K562 (cell line): ENCODE data around the gene NRG3. TPM values are rescaled to one million over a fixed set of nuclear protein-coding genes. Genes with fewer than 3 reads are reported as not detected.

Experiments used
- BRD4 ChIP-seq: fragments of 200-600 bp; sonication (generic); IDR thresholded peaks from 2 replicates; pipeline ENCODE4 v1.6.1; 2017; ENCODE audit warnings: inconsistent platforms
- EHMT2 ChIP-seq: fragments of 450-650 bp; IDR thresholded peaks from 2 replicates; pipeline ENCODE4 v1.6.1; 2018; ENCODE audit warnings: antibody characterized with exemption
- HNRNPLL ChIP-seq: fragments of 200-400 bp; formaldehyde crosslinking; IDR thresholded peaks from 2 replicates; pipeline ENCODE4 v1.6.1; 2017; ENCODE audit warnings: low read length, low read depth, mild to moderate bottlenecking; ENCODE audit not compliant: poor library complexity, severe bottlenecking
- LEF1 ChIP-seq: fragments of 450-650 bp; IDR thresholded peaks from 2 replicates; pipeline ENCODE4 v1.6.1; 2016; ENCODE audit warnings: mild to moderate bottlenecking
- MCM3 ChIP-seq: fragments of 450-650 bp; IDR thresholded peaks from 2 replicates; pipeline ENCODE4 v1.6.1; 2016
- MYNN ChIP-seq, 2 experiments: sonication (generic); formaldehyde crosslinking in 1 of 2; IDR thresholded peaks; 2 replicates each; pipeline versions ENCODE4 v1.5.0 to v1.6.1; 2016 to 2020; ENCODE audit warnings: antibody characterized with exemption in 1 of 2, missing genetic modification reagents in 1 of 2
- SAP30 ChIP-seq: fragments of 200-600 bp; sonication (generic); IDR thresholded peaks from 2 replicates; pipeline ENCODE4 v1.6.1; 2012; ENCODE audit warnings: borderline replicate concordance, low read depth, mild to moderate bottlenecking, moderate library complexity, low read length, control low read depth, inconsistent platforms; ENCODE audit not compliant: insufficient read depth, poor library complexity, severe bottlenecking
- SREBF2 ChIP-seq: sonication (generic); formaldehyde crosslinking; IDR thresholded peaks from 2 replicates; pipeline ENCODE4 v1.4.0; 2020; ENCODE audit warnings: mild to moderate bottlenecking, missing genetic modification reagents
- ZNF445 ChIP-seq: fragments of 250-450 bp; sonication (Bioruptor Pico); IDR thresholded peaks from 2 replicates; pipeline ENCODE4 v1.4.0; 2020; ENCODE audit warnings: low read depth, mild to moderate bottlenecking, moderate library complexity
- polyA plus RNA-seq, 8 experiments: library from polyadenylated mRNA; depleted of rRNA in 4 of 8; stranded (reverse) in 5 of 8; unstranded in 3 of 8; fragments of >200 nt; fragmentation: Nextera tagmentation in 2 of 8; fragmentation: Illumina TruSeq in 1 of 8; extraction: Ambion mirVana in 2 of 8; extraction: Trizol in 1 of 8; gene quantifications; 2 replicates each; pipeline versions ENCODE4 v1.2.1 to v1.2.3, GENCODE V29; 2011 to 2014; ENCODE audit warnings: inconsistent platforms in 1 of 8, missing spikeins in 1 of 8
- total RNA-seq, 7 experiments: library from RNA; depleted of rRNA in 6 of 7; stranded (reverse); fragments of >200 nt in 6 of 7; fragmentation: Illumina TruSeq in 2 of 7; extraction: Trizol in 2 of 7; gene quantifications; 2 replicates each; pipeline versions ENCODE4 v1.2.1 to v1.2.3, GENCODE V29; 2011 to 2021; ENCODE audit warnings: low replicate concordance in 1 of 7
- TF ChIP-seq, protein P1 (sequence below): fragments of 450-650 bp; IDR thresholded peaks from 2 replicates; pipeline ENCODE4 v1.6.1; 2016; ENCODE audit warnings: mild to moderate bottlenecking, moderate library complexity
- TF ChIP-seq, protein P2 (sequence below): fragments of 450-650 bp; IDR thresholded peaks from 2 replicates; pipeline ENCODE4 v1.7.0; 2016; ENCODE audit warnings: borderline replicate concordance
- TF ChIP-seq, protein P3 (sequence below): fragments of 450-650 bp; formaldehyde crosslinking; IDR thresholded peaks from 2 replicates; pipeline ENCODE4 v1.4.0; 2020; ENCODE audit warnings: mild to moderate bottlenecking, moderate library complexity
- TF ChIP-seq, protein P4 (sequence below): fragments of 250-450 bp; sonication (Bioruptor Pico); IDR thresholded peaks from 2 replicates; pipeline ENCODE4 v1.8.0; 2021; ENCODE audit warnings: mild to moderate bottlenecking, moderate library complexity

NRG3 gene
- total and polyA plus RNA-seq, 9 of the 15 experiments (the other 6 are each of a cell fraction or from before 2014, with no cell fraction given), result not detected

DNA sequence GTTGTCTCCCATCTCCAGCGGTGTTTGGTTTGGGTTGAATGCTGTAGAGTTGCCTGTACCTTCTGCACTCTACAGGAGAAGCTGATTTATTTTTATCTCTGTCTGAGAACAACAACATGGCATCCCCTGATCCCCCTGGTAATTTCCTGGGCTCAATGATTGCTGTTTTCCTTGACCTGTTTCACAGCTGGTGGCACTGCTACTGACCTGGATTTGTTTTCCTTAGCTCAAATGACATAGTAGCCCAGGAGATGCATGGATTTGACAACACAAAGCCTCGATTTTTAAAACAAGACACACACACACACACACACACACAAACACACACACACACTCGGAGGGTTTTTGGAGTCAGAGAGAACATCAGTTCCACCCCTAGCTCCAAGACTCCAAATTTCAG, 301.6 kb downstream of the NRG3 start (continued):
- TF ChIP-seq, protein P1, sequence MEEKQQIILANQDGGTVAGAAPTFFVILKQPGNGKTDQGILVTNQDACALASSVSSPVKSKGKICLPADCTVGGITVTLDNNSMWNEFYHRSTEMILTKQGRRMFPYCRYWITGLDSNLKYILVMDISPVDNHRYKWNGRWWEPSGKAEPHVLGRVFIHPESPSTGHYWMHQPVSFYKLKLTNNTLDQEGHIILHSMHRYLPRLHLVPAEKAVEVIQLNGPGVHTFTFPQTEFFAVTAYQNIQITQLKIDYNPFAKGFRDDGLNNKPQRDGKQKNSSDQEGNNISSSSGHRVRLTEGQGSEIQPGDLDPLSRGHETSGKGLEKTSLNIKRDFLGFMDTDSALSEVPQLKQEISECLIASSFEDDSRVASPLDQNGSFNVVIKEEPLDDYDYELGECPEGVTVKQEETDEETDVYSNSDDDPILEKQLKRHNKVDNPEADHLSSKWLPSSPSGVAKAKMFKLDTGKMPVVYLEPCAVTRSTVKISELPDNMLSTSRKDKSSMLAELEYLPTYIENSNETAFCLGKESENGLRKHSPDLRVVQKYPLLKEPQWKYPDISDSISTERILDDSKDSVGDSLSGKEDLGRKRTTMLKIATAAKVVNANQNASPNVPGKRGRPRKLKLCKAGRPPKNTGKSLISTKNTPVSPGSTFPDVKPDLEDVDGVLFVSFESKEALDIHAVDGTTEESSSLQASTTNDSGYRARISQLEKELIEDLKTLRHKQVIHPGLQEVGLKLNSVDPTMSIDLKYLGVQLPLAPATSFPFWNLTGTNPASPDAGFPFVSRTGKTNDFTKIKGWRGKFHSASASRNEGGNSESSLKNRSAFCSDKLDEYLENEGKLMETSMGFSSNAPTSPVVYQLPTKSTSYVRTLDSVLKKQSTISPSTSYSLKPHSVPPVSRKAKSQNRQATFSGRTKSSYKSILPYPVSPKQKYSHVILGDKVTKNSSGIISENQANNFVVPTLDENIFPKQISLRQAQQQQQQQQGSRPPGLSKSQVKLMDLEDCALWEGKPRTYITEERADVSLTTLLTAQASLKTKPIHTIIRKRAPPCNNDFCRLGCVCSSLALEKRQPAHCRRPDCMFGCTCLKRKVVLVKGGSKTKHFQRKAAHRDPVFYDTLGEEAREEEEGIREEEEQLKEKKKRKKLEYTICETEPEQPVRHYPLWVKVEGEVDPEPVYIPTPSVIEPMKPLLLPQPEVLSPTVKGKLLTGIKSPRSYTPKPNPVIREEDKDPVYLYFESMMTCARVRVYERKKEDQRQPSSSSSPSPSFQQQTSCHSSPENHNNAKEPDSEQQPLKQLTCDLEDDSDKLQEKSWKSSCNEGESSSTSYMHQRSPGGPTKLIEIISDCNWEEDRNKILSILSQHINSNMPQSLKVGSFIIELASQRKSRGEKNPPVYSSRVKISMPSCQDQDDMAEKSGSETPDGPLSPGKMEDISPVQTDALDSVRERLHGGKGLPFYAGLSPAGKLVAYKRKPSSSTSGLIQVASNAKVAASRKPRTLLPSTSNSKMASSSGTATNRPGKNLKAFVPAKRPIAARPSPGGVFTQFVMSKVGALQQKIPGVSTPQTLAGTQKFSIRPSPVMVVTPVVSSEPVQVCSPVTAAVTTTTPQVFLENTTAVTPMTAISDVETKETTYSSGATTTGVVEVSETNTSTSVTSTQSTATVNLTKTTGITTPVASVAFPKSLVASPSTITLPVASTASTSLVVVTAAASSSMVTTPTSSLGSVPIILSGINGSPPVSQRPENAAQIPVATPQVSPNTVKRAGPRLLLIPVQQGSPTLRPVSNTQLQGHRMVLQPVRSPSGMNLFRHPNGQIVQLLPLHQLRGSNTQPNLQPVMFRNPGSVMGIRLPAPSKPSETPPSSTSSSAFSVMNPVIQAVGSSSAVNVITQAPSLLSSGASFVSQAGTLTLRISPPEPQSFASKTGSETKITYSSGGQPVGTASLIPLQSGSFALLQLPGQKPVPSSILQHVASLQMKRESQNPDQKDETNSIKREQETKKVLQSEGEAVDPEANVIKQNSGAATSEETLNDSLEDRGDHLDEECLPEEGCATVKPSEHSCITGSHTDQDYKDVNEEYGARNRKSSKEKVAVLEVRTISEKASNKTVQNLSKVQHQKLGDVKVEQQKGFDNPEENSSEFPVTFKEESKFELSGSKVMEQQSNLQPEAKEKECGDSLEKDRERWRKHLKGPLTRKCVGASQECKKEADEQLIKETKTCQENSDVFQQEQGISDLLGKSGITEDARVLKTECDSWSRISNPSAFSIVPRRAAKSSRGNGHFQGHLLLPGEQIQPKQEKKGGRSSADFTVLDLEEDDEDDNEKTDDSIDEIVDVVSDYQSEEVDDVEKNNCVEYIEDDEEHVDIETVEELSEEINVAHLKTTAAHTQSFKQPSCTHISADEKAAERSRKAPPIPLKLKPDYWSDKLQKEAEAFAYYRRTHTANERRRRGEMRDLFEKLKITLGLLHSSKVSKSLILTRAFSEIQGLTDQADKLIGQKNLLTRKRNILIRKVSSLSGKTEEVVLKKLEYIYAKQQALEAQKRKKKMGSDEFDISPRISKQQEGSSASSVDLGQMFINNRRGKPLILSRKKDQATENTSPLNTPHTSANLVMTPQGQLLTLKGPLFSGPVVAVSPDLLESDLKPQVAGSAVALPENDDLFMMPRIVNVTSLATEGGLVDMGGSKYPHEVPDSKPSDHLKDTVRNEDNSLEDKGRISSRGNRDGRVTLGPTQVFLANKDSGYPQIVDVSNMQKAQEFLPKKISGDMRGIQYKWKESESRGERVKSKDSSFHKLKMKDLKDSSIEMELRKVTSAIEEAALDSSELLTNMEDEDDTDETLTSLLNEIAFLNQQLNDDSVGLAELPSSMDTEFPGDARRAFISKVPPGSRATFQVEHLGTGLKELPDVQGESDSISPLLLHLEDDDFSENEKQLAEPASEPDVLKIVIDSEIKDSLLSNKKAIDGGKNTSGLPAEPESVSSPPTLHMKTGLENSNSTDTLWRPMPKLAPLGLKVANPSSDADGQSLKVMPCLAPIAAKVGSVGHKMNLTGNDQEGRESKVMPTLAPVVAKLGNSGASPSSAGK, result no peak
- TF ChIP-seq, protein P2, sequence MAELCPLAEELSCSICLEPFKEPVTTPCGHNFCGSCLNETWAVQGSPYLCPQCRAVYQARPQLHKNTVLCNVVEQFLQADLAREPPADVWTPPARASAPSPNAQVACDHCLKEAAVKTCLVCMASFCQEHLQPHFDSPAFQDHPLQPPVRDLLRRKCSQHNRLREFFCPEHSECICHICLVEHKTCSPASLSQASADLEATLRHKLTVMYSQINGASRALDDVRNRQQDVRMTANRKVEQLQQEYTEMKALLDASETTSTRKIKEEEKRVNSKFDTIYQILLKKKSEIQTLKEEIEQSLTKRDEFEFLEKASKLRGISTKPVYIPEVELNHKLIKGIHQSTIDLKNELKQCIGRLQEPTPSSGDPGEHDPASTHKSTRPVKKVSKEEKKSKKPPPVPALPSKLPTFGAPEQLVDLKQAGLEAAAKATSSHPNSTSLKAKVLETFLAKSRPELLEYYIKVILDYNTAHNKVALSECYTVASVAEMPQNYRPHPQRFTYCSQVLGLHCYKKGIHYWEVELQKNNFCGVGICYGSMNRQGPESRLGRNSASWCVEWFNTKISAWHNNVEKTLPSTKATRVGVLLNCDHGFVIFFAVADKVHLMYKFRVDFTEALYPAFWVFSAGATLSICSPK, result no peak
- TF ChIP-seq SAP30 (no peak), BRD4 (no peak), MYNN (IDR thresholded peaks at IDR 0.05) (no peak), MYNN (CRISPR knock-in tag; IDR thresholded peaks at IDR 0.05) (no peak), SREBF2 (no peak), ZNF445 (CRISPR knock-in tag) (no peak), MCM3 (no peak), LEF1 (no peak), HNRNPLL (no peak), EHMT2 (no peak)
- TF ChIP-seq, protein P3, sequence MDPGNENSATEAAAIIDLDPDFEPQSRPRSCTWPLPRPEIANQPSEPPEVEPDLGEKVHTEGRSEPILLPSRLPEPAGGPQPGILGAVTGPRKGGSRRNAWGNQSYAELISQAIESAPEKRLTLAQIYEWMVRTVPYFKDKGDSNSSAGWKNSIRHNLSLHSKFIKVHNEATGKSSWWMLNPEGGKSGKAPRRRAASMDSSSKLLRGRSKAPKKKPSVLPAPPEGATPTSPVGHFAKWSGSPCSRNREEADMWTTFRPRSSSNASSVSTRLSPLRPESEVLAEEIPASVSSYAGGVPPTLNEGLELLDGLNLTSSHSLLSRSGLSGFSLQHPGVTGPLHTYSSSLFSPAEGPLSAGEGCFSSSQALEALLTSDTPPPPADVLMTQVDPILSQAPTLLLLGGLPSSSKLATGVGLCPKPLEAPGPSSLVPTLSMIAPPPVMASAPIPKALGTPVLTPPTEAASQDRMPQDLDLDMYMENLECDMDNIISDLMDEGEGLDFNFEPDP (CRISPR knock-in tag), result no peak
- TF ChIP-seq, protein P4, sequence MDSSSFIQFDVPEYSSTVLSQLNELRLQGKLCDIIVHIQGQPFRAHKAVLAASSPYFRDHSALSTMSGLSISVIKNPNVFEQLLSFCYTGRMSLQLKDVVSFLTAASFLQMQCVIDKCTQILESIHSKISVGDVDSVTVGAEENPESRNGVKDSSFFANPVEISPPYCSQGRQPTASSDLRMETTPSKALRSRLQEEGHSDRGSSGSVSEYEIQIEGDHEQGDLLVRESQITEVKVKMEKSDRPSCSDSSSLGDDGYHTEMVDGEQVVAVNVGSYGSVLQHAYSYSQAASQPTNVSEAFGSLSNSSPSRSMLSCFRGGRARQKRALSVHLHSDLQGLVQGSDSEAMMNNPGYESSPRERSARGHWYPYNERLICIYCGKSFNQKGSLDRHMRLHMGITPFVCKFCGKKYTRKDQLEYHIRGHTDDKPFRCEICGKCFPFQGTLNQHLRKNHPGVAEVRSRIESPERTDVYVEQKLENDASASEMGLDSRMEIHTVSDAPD, result no peak
